GM19025 (cell line): Measurements from ENCODE around the gene FXYD4.
"Not testable (repeated sequence)": the region's sequence is repeated elsewhere in the genome, so short reads cannot be mapped to it uniquely, and the experiment has no call there.

ENCODE experiments used
- ATAC-seq: cut with Tn5 transposase; IDR thresholded peaks from one replicate; pipeline ENCODE4 v1.9.1; 2021; ENCODE audit warnings: mild to moderate bottlenecking, low read depth, moderate library complexity; ENCODE audit not compliant: unreplicated experiment

The FXYD4 gene

DNA sequence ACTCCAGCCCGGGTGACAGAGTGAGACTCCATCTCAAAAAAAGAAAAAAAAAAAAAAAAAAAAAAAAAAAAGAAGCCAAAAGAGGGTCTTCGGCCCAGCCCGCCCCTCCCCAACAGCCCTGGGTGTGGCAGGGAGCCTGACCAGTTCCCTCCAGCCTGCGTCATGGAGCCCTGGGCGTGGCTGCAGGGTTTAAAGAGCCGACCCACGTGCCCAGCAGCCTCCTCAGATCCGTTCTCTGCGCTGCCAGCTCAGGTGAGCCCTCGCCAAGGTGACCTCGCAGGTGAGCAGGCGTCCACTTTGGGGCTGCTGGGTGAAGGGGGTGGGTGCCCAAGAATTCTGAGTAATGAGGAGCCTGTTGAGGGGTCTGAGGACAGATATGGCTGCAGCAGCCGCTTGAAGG lies at the start of gene FXYD4:
Gene FXYD4, plus strand, starts transcription at position 219 of the 400 bp plus-strand sequence. CDS start 2,111 bp downstream, outside the sequence.
- ATAC-seq, result no peak

DNA sequence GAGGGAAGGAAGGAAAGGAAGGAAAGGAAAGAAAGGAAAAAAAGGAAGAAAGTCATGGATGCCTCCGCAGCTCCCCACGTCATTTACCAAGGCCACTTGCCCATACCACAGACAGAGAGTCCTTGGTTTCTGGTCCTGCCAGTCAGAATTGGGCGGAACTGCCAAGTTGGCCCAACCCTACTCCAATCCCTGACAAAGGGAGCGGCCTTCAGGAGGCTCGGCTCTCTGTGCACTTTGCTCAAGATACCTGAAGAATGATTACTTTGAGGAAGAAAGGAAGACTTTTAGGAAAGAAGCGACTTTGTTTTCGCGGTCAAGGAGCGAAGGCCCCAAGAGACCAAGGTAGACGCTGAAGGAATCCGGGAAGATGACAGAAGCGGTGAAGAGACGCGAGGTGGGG lies 49.1 kb upstream of the FXYD4 start:
- ATAC-seq, result no peak

DNA sequence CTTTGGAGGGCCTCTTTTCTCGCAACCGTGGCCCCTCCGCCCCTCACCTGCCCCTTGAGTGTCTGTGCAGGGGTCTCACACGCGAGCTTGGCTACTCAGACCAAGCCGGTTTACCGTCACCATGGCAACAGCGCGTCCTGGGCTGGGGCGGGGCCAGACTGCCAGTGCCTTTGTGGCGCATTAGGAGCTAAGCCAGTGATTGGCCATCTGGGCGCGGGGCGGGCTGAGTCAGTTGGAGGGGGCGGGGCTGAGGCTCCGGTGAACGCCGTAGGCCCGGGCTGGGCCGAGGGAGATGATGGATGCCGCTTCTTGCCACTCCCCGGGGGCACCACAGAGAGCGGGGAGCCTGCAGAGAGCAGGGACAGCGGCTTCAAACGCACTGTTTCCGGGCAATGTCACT lies 48.7 kb upstream of the FXYD4 start:
- ATAC-seq, result no peak

DNA sequence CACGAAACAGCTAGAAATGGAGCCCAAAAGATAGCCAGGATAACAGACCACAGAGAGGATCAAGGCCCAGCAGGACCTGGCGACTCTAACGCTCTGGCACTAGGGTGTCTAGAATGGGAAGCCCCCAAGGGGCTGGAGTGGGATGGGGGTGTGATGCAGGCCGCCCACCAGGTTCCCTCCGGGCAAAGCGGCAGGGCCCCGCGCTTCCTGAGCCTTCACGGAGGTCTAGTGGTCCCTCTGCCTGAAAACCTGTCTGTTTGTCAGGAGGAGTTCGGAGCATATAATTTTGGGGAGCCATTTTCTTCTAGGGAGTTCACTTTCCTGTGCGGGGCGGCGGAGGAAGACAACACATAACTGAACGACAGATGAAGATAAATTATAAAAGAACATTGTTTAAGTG lies 48.2 kb upstream of the FXYD4 start:
- ATAC-seq, result no peak

DNA sequence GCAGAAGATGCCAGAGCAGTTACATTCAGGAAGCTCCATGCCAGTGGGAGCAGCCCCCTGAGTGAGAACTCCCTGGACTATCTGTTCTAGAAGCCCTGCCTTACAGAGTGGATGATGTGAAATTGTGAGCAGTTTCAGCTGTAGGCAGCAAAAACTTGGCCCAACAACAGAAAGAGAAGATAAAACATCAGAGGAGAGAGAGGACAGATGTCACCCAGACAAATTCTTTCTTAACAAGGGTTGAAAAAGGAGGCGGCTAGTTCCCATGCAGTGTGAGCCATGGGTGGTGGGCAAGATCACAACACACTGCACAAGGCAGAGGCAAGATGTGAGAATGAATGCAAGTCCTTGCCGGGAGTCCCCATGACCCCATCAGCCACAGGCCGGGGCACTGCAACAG lies 46.6 kb upstream of the FXYD4 start:
- ATAC-seq, result no peak

- ATAC-seq, result no peak
These were observed 44.3 kb upstream of the FXYD4 start for GRCh38 chr10:43327171-43327570.

GRCh38 chr10:43327986-43328385 lies 43.5 kb upstream of the FXYD4 start:
- no peak for ATAC-seq

GRCh38 chr10:43328810-43329209 lies 42.6 kb upstream of the FXYD4 start:
- ATAC-seq, result not testable (repeated sequence)

GRCh38 chr10:43329246-43329885 lies 42.1 kb upstream of the FXYD4 start:
- not testable (repeated sequence) for ATAC-seq

- ATAC-seq, result not testable (repeated sequence)
These were observed 41.2 kb upstream of the FXYD4 start for GRCh38 chr10:43330049-43330823.

DNA sequence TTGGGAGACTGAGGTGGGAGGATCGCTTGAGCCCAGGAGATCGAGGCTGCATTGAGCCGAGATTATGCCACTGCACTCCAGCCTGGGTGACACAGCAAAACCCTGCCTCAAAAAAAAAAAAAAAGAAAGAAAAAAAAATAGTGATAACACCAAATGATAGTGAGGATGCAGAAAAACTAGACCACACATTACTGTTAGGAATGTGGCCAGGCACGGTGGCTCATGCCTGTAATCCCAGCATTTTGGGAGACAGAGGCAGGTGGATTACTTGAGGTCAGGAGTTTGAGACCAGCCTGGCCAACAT lies 40.7 kb upstream of the FXYD4 start:
- ATAC-seq, result not testable (repeated sequence)

DNA sequence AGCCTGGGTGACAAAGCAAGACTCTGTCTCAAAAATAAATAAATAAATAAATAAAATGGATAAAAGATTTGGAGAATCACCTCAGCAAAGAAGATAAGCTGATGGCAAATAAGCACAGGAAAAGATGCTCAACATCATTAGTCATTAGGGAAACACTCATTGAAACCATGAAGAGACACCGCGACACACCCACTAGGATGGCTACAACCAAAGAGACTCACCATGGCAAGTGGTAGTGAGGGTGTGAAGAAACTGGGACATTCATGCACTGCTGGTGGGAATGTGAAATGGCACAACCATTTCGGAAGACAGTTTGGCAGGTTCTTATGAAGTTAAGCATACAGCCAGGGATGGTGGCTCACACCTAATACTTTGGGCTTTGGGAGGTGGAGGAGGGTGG lies 37.8 kb upstream of the FXYD4 start:
- no peak for ATAC-seq

DNA sequence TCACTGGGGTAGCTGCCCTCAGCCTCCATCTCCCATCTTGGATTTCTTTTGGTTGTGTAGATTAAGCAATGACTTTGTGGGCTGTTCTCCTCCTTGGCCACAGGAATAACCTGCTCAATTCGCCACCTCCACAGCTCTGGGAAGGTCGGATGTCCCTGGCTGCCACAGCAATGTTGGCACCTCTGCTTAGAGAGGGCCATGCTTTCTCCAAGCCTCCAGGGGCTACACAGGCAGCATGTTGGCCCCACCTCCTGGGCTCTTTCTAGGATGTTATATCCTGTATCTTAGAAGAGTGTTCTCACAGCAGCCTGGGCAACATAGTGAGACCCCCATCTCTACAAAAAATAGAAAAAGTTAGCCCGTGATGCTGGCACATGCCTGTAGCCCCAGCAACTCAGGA lies 35.4 kb upstream of the FXYD4 start:
- ATAC-seq, result no peak

DNA sequence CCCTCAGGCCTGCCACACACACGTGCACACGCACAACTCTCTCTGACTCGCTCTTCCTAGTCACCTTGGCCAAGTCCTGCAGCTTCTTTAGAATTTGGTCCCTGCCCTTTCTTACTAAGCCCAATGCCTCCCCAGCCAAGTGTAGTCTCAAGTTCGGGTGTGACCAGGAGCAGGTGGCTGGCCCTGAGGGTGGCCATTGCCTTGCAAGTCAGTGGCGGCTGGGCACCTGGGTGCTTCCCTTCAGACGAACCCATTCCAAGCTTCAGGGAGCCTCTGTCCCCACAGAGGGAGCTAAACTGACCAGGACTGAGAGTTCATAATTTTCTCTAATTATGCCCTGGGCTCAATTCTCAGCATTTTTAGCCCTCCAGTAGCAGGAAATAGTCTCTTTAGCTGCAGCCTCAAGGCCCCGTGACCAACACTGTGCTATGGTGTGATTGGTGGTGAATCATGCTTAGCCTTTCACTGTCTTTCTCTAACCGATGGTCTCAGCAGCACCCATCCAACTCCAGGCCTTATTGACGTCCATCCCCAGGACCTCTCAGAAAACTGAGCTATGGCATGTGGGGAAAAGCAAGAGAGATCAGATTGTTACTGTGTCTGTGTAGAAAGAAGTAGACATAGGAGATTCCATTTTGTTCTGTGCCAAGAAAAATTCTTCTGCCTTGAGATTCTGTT lies 34.7 kb upstream of the FXYD4 start:
- no peak for ATAC-seq

- not testable (repeated sequence) for ATAC-seq
These were observed 33.9 kb upstream of the FXYD4 start for GRCh38 chr10:43337536-43337935.

DNA sequence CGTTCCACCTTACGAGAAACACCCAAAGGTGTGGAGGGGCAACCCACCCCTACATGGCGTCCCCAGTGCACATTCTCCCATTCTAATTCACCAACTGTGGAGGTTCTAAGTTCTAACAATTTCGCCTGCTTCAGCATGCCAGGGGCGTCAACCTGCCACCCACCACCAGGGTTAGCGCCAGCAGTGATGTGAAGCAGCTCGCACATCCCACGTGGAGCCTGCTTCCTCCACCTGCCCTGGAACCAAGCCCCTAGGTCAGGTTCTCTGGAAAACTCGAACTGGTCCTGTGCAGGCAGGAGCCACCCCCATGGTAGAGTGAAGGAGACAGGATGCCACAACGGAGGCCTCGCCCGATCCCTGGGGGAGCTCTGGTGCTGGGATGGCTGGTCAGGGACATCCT lies 33.3 kb upstream of the FXYD4 start:
- no peak for ATAC-seq

GRCh38 chr10:43339136-43339535 lies 32.3 kb upstream of the FXYD4 start:
- ATAC-seq, result no peak

- ATAC-seq, result no peak
These were observed 31.3 kb upstream of the FXYD4 start for GRCh38 chr10:43340101-43340500.

DNA sequence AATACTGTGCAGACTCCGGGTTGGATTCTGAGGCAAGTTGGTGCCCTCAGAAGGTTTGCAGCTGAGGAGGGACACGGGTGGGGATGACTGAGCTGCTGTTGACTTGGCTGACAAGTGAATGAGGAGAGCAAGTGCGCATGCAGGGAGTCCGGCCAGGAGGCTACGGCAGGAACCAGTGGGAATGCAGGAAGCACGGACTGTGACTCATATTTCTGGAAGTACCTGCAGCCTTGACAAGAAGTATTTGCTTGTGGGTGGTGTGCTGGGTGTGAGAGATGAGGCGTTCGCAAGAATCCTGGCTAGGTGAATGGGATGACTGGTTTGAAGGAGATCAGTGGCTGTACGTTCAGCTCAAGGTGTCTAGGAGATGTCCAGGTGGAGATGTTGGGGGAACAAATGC lies 30.8 kb upstream of the FXYD4 start:
- ATAC-seq, result no peak

GRCh38 chr10:43341450-43341849 lies 30.0 kb upstream of the FXYD4 start:
- ATAC-seq, result no peak

- no peak for ATAC-seq
These were observed 28.9 kb upstream of the FXYD4 start for GRCh38 chr10:43342279-43343125.
